Measurements from ENCODE around the gene AXIN2. TPM values are rescaled to one million over a fixed set of nuclear protein-coding genes. Genes with fewer than 3 reads are reported as not detected.

AXIN2 gene
- 0.23 TPM in 1 of 2 replicates, not detected in the other for total RNA-seq

GRCh38 chr17:65561452-65562205 lies at the start of gene AXIN2:
AXIN2 (minus strand) TSS chr17:65561648; CDS start chr17:65558620, 3,028 bp downstream.

All from hair follicular keratinocyte (primary cell).